Endodermal cell (in vitro differentiated cells): ENCODE results near the gene PRDM5. TPM values are rescaled to one million over a fixed set of nuclear protein-coding genes. Genes with fewer than 3 reads are reported as not detected.

ENCODE experiments used
- DNase-seq: peaks from one replicate; pipeline ENCODE4 v3.0.0-alpha.2; 2017
- H3K27ac ChIP-seq: 2 replicates; pipeline ENCODE4 v1.5.1; 2013; ENCODE audit warnings: mild to moderate bottlenecking, low read depth, low read length, moderate library complexity
- H3K27me3 ChIP-seq: 2 replicates; pipeline ENCODE4 v1.6.1; 2013; ENCODE audit warnings: mild to moderate bottlenecking, low read length, moderate library complexity; ENCODE audit not compliant: insufficient read depth, control insufficient read depth, poor library complexity, severe bottlenecking
- H3K36me3 ChIP-seq: 2 replicates; pipeline ENCODE4 v1.7.0; 2013; ENCODE audit warnings: mild to moderate bottlenecking, low read length, moderate library complexity; ENCODE audit not compliant: control insufficient read depth, insufficient read depth
- H3K4me1 ChIP-seq: one replicate; pipeline ENCODE4 v1.7.0; 2013; ENCODE audit warnings: low read length; ENCODE audit not compliant: control insufficient read depth, insufficient read depth
- H3K4me3 ChIP-seq: 2 replicates; pipeline ENCODE4 v1.5.1; 2013; ENCODE audit warnings: mild to moderate bottlenecking, low read length, moderate library complexity
- H3K9ac ChIP-seq: 2 replicates; pipeline ENCODE4 v1.6.1; 2013; ENCODE audit warnings: mild to moderate bottlenecking, low read length, moderate library complexity; ENCODE audit not compliant: poor library complexity, severe bottlenecking; ENCODE audit errors: extremely low read depth
- H3K9me3 ChIP-seq: 2 replicates; pipeline ENCODE4 v1.6.1; 2013; ENCODE audit warnings: mild to moderate bottlenecking, low read length, moderate library complexity; ENCODE audit not compliant: control insufficient read depth
- H3K27ac Mint-ChIP-seq: 2 replicates; pipeline ENCODE4 v1.8.0; 2020; ENCODE audit warnings: mixed read lengths
- H3K27me3 Mint-ChIP-seq: 2 replicates; pipeline ENCODE4 v1.8.0; 2021; ENCODE audit warnings: mild to moderate bottlenecking, mixed read lengths; ENCODE audit not compliant: insufficient read depth
- H3K36me3 Mint-ChIP-seq: 2 replicates; pipeline ENCODE4 v1.8.0; 2020; ENCODE audit warnings: low read depth, mixed read lengths
- H3K4me1 Mint-ChIP-seq: 2 replicates; pipeline ENCODE4 v1.8.0; 2020; ENCODE audit warnings: mixed read lengths
- H3K4me3 Mint-ChIP-seq: 2 replicates; pipeline ENCODE4 v1.8.0; 2020; ENCODE audit warnings: mild to moderate bottlenecking, moderate library complexity, mixed read lengths
- H3K9me3 Mint-ChIP-seq: 2 replicates; pipeline ENCODE4 v1.8.0; 2020; ENCODE audit warnings: mild to moderate bottlenecking, mixed read lengths
- WGBS, 2 experiments: methylation state at CpG; one replicate each; pipeline versions ENCODE4 v1.1.5 to v1.1.7; 2013; ENCODE audit warnings: missing lambda C conversion rate in 2 of 2, mixed read lengths in 1 of 2; ENCODE audit not compliant: insufficient coverage in 1 of 2, insufficient read length in 1 of 2; 5-methylcytosine and 5-hydroxymethylcytosine counted together
- total RNA-seq, 2 donors: library from RNA; stranded (reverse); fragmentation: NEBNext Ultra II Directional in 1 of 2; extraction: Animal tissue kit (Norgen Biotek cat#: 25700) in 1 of 2; gene quantifications; 2 replicates in 1 of 2; 3 replicates in 1 of 2; pipeline ENCODE4 v1.2.1, GENCODE V29; 2021
- TF ChIP-seq, protein P1 (sequence below): fragments of 200-600 bp; sonication (generic); conservative IDR thresholded peaks from 2 replicates; pipeline ENCODE4 v1.5.0; 2021; ENCODE audit warnings: antibody characterized with exemption, mild to moderate bottlenecking

The PRDM5 gene
- total RNA-seq, 2 donors from 2014 or later: 18.3 to 19.1 TPM

DNA sequence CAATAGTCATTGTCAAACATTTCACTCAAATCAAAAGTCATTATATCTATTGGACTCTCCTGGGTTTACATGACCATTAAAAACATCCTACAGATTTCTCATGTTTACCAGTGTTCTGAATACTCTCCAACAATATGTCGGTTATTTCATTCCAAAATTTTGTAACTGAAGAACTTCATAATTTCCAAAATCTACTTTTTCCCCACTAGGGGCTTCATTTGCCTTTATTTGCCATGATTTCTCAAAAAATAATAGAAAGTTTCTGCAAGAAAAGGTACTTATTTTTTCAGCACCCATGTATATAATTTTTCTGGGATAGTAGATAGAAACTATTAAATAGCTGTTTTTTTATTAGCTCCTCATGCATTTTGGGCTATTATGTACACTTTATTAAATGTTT is 49.0 kb downstream of the PRDM5 start:
- no peaks in the 10 kb centered on the region for H3K27me3 Mint-ChIP-seq
- no peak overlapping the region for H3K27ac Mint-ChIP-seq
- 93 to 100% methylated on average over 1 of the region's 1 CpG for whole genome bisulfite sequencing, 2 experiments
- no peak overlapping the region for H3K4me3 ChIP-seq
- no peaks in the 10 kb centered on the region for H3K4me1 ChIP-seq
- H3K27ac ChIP-seq: no peak overlapping the region
- TF ChIP-seq, protein P1, sequence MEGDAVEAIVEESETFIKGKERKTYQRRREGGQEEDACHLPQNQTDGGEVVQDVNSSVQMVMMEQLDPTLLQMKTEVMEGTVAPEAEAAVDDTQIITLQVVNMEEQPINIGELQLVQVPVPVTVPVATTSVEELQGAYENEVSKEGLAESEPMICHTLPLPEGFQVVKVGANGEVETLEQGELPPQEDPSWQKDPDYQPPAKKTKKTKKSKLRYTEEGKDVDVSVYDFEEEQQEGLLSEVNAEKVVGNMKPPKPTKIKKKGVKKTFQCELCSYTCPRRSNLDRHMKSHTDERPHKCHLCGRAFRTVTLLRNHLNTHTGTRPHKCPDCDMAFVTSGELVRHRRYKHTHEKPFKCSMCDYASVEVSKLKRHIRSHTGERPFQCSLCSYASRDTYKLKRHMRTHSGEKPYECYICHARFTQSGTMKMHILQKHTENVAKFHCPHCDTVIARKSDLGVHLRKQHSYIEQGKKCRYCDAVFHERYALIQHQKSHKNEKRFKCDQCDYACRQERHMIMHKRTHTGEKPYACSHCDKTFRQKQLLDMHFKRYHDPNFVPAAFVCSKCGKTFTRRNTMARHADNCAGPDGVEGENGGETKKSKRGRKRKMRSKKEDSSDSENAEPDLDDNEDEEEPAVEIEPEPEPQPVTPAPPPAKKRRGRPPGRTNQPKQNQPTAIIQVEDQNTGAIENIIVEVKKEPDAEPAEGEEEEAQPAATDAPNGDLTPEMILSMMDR: peak; percentile 64
- no peaks in the 10 kb centered on the region for H3K9me3 ChIP-seq
- DNase-seq: no peak
- no peak overlapping the region for H3K4me3 Mint-ChIP-seq
- H3K27me3 ChIP-seq: no peaks in the 10 kb centered on the region
- peaks cover under 1% of the 10 kb centered on the region for H3K36me3 Mint-ChIP-seq
- peaks cover 5% of the 10 kb centered on the region for H3K4me1 Mint-ChIP-seq
- H3K9me3 Mint-ChIP-seq: peaks cover under 1% of the 10 kb centered on the region
- no peaks in the 10 kb centered on the region for H3K36me3 ChIP-seq
- no peak overlapping the region for H3K9ac ChIP-seq

GRCh38 chr4:120871173-120871572 is 51.4 kb downstream of the PRDM5 start:
- TF ChIP-seq, protein P1: no peak
- Mint-ChIP-seq H3K4me3 (no peak overlapping the region), H3K36me3 (no peaks in the 10 kb centered on the region), H3K9me3 (no peaks in the 10 kb centered on the region), H3K27me3 (no peaks in the 10 kb centered on the region), H3K4me1 (peaks cover 5% of the 10 kb centered on the region), H3K27ac (peak overlapping the region; percentile 45)
- Histone ChIP-seq H3K36me3 (no peaks in the 10 kb centered on the region), H3K9ac (no peak overlapping the region), H3K27me3 (no peaks in the 10 kb centered on the region), H3K27ac (no peak overlapping the region), H3K9me3 (no peaks in the 10 kb centered on the region), H3K4me1 (no peaks in the 10 kb centered on the region), H3K4me3 (no peak overlapping the region)
- no peak for DNase-seq
- 87 to 100% methylated on average over 1 to 4 of the region's 4 CpGs for WGBS, 2 experiments

DNA sequence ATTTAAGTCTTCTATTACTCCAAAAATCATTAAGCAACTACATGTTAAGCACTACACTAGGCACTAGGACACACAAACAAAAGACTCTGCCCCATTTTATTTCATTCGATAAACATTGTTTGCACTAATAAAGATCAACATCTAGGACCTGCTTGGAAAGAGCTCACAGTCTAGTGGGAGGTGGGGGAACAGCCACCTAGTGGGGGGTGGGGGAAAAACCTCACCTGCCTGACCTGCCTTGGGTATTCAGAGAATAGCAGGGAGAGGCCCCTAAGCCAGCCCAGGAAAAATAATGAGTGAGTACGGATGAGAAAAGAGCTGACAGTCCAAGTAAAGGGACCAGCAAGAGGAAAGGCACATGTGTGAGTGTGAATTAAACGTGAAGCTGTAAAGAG is 52.2 kb downstream of the PRDM5 start:
- TF ChIP-seq, protein P1: peak; percentile 77
- H3K9me3 Mint-ChIP-seq: no peaks in the 10 kb centered on the region
- Histone ChIP-seq H3K9ac (no peak overlapping the region), H3K4me3 (no peak overlapping the region), H3K4me1 (no peaks in the 10 kb centered on the region), H3K27ac (no peak overlapping the region), H3K27me3 (no peaks in the 10 kb centered on the region), H3K9me3 (no peaks in the 10 kb centered on the region), H3K36me3 (no peaks in the 10 kb centered on the region)
- 65 to 67% methylated on average over 1 to 3 of the region's 3 CpGs for WGBS, 2 experiments
- no peak overlapping the region for H3K4me3 Mint-ChIP-seq
- DNase-seq: peak; percentile 87
- H3K27me3 Mint-ChIP-seq: no peaks in the 10 kb centered on the region
- H3K27ac Mint-ChIP-seq: no peak overlapping the region
- peaks cover 5% of the 10 kb centered on the region for H3K4me1 Mint-ChIP-seq
- no peaks in the 10 kb centered on the region for H3K36me3 Mint-ChIP-seq
